ENCODE data around the gene TSR3.

GRCh38 chr16:1361685-1362360 is 10.1 kb upstream of the TSR3 start:
- TF ChIP-seq CTCF (IDR thresholded peaks at IDR 0.05): no peak
- no peak for TF ChIP-seq POLR2A (IDR thresholded peaks at IDR 0.05)

Measured in heart left ventricle (tissue), 13 donors.